Hepatocyte (in vitro differentiated cells): ENCODE measurements around the gene KRTAP5-6.

ENCODE experiments used
- EZH2 ChIP-seq: fragments of 200-600 bp; sonication (generic); IDR thresholded peaks from 2 replicates; pipeline ENCODE4 v1.6.1; 2016; ENCODE audit warnings: antibody characterized with exemption, mild to moderate bottlenecking, borderline replicate concordance
- EZH2phosphoT487 ChIP-seq: fragments of 200-600 bp; sonication (generic); IDR thresholded peaks from one replicate; pipeline ENCODE4 v1.6.1; 2018; ENCODE audit warnings: antibody characterized with exemption, mild to moderate bottlenecking, low read depth, moderate library complexity; ENCODE audit not compliant: unreplicated experiment, severe bottlenecking
- TF ChIP-seq, protein P1 (sequence below): fragments of 200-600 bp; sonication (generic); IDR thresholded peaks from 2 replicates; pipeline ENCODE4 v1.5.1; 2016; ENCODE audit warnings: antibody characterized with exemption, mild to moderate bottlenecking; ENCODE audit not compliant: poor library complexity

DNA sequence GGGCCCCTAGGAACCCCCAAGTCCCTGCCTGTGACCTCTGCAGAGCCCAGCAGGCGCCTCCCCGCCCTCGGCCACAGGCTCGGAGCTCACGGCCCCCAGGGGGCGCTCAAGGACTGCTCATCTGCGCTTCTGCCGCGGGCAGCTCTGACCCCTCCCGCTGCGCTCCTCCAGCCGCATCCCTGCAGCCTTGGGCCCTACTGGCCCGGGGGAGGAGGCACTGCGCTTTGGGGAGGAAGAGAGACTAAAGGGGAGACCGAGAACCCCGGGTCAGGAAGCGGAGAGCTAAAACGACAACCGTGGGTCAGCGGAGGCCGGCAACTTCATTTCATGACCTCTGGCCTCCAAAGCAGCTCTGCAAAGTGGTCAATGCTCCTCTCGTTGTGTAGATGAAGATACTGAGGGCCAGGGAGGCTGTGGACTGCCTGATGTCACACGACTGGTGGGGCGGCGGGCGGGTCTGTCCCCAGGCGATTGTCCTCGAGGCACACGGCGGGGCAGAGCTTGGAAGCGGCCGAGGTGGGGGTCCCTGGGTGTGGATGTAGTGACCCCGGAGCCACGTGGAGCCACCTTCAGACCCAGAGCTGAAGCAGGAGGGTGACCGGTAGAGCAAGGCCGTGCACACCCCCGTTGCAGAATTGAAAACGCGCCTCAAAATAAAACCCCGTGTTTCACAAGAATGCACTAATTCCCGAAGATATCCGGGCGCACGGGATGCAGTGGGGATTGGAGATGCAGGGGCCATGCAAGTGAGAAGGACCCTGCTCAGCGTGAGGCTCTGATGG lies 2.7 kb upstream of the KRTAP5-6 start:
- TF ChIP-seq, protein P1, sequence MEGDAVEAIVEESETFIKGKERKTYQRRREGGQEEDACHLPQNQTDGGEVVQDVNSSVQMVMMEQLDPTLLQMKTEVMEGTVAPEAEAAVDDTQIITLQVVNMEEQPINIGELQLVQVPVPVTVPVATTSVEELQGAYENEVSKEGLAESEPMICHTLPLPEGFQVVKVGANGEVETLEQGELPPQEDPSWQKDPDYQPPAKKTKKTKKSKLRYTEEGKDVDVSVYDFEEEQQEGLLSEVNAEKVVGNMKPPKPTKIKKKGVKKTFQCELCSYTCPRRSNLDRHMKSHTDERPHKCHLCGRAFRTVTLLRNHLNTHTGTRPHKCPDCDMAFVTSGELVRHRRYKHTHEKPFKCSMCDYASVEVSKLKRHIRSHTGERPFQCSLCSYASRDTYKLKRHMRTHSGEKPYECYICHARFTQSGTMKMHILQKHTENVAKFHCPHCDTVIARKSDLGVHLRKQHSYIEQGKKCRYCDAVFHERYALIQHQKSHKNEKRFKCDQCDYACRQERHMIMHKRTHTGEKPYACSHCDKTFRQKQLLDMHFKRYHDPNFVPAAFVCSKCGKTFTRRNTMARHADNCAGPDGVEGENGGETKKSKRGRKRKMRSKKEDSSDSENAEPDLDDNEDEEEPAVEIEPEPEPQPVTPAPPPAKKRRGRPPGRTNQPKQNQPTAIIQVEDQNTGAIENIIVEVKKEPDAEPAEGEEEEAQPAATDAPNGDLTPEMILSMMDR, result peak; percentile 96
- TF ChIP-seq EZH2 (no peak), EZH2phosphoT487 (no peak)
